A375 (cell line): ENCODE measurements around the gene RBM44. TPM values are rescaled to one million over a fixed set of nuclear protein-coding genes. Genes with fewer than 3 reads are reported as not detected.

ENCODE experiments used
- small RNA-seq: library from RNA; depleted of rRNA; stranded (forward); fragments of <200 nt; gene quantifications from one replicate; pipeline ENCODE3, GENCODE V24; 2014
- total RNA-seq: library from RNA; depleted of rRNA; stranded (reverse); fragments of >200 nt; shearing (Covaris generic); gene quantifications from 2 replicates; pipeline ENCODE4 v1.2.3, GENCODE V29; 2014; rRNA removed

RBM44 gene
- total RNA-seq: 0.16 and 0.53 TPM in 2 replicates

GRCh38 chr2:237798236-237799059 lies at the start of gene RBM44:
Gene RBM44 (plus strand): TSS chr2:237798779. CDS start chr2:237813610, 14,831 bp downstream.

GRCh38 chr2:237859533-237860272 lies 61.1 kb downstream of the RBM44 start, which contains the start of gene RAMP1:
Gene RAMP1 (plus strand): TSS chr2:237859623. CDS start chr2:237859676, 53 bp downstream.

Small RNA genes within 50 kb of the gene (small RNA-seq; reads per million reads assigned to genes)
- gene RF00157: 1.0 reads per million, percentile 56 among the genes with 10 or more reads in this experiment

Other genes with a start within 250 kb of the RBM44 start
- gene PRLH, start 232.2 kb upstream of the RBM44 start, total RNA-seq: not detected in 2 replicates
- 16.2 and 20.9 TPM in 2 replicates for gene RAB17, start 208.0 kb upstream of the RBM44 start, total RNA-seq
- 53.3 and 53.9 TPM in 2 replicates for gene LRRFIP1, start 171.2 kb upstream of the RBM44 start, total RNA-seq
- 96.5 and 109 TPM in 2 replicates for gene RAMP1, start 60.8 kb downstream of the RBM44 start, total RNA-seq
- 60.8 and 68.8 TPM in 2 replicates for gene UBE2F, start 168.2 kb downstream of the RBM44 start, total RNA-seq